ENCODE measurements around the gene ZIC5. TPM values are rescaled to one million over a fixed set of nuclear protein-coding genes. Genes with fewer than 3 reads are reported as not detected.

Gene ZIC5
- total RNA-seq, 2 donors from 2014 or later: not detected

GRCh38 chr13:99978799-99979452 is 7.4 kb upstream of the ZIC5 start:
- intact Hi-C loops (cut with DNase I): no loop called here
- TF ChIP-seq POLR2A (IDR thresholded peaks at IDR 0.05) (no peak), CTCF (IDR thresholded peaks at IDR 0.05) (no peak)
- Histone ChIP-seq H3K27ac (no peak overlapping the region), H3K36me3 (replicated peaks in 1 of 2; ENCODE audit: insufficient read depth in 1 of 2, low read depth in 2 of 2) (no peaks in the 10 kb centered on the region), H3K27me3 (peaks cover 7 to 66% of the 10 kb centered on the region in 2 donors), H3K4me3 (no peak overlapping the region), H3K9me3 (no peaks in the 10 kb centered on the region), H3K4me1 (peaks cover 28% of the 10 kb centered on the region)
- DNase-seq (no peak), ATAC-seq (no peak)
- WGBS, 2 donors: 7 to 11% methylated on average over 18 of the region's 18 CpGs

- ATAC-seq (no peak), DNase-seq (no peak)
- TF ChIP-seq CTCF (IDR thresholded peaks at IDR 0.05) (no peak), POLR2A (IDR thresholded peaks at IDR 0.05) (no peak)
- Histone ChIP-seq H3K27ac (no peak overlapping the region), H3K9me3 (no peaks in the 10 kb centered on the region), H3K36me3 (replicated peaks in 1 of 2; ENCODE audit: insufficient read depth in 1 of 2, low read depth in 2 of 2) (no peaks in the 10 kb centered on the region), H3K4me3 (no peak overlapping the region), H3K27me3 (peaks cover 7 to 66% of the 10 kb centered on the region in 2 donors), H3K4me1 (peaks cover 28% of the 10 kb centered on the region)
- intact Hi-C loops (cut with DNase I): no loop called here
- 16% methylated on average over 40 to 52 of the region's 52 CpGs for WGBS, 2 donors
Observed at GRCh38 chr13:99977912-99978798, 6.6 kb upstream of the ZIC5 start.

- Histone ChIP-seq H3K9me3 (no peaks in the 10 kb centered on the region), H3K4me1 (peaks cover 27% of the 10 kb centered on the region), H3K27me3 (peaks cover 7 to 66% of the 10 kb centered on the region in 2 donors), H3K27ac (no peak overlapping the region), H3K4me3 (no peak overlapping the region), H3K36me3 (replicated peaks in 1 of 2; ENCODE audit: insufficient read depth in 1 of 2, low read depth in 2 of 2) (no peaks in the 10 kb centered on the region)
- TF ChIP-seq CTCF (IDR thresholded peaks at IDR 0.05) (no peak), POLR2A (IDR thresholded peaks at IDR 0.05) (no peak)
- WGBS, 2 donors: 32 to 44% methylated on average over 7 of the region's 7 CpGs
- ATAC-seq (no peak), DNase-seq (no peak)
- intact Hi-C loops (cut with DNase I): no loop called here
Observed at GRCh38 chr13:99977334-99977911, 5.9 kb upstream of the ZIC5 start.

DNA sequence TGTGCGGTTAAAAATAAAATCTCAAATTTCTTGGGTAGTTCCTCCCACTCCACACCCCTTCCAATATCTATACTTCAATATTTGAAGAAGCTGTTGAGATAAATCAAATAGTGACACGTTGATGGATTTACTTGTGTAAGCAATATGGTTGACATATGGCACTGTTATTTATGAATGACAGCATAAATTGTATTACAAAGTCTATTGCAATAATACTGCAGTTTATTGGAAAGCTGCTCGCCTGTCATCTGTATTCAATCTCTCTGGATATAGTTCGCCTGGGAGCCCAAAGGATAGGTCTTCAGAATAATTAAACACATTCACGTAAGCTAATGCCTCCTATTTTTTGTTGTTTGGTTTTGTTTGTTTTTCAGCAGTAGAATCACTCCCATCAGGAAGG is 5.0 kb upstream of the ZIC5 start:
- TF ChIP-seq POLR2A (IDR thresholded peaks at IDR 0.05): no peak
- TF ChIP-seq CTCF (IDR thresholded peaks at IDR 0.05): no peak
- 61 to 68% methylated on average over 5 of the region's 5 CpGs for WGBS, 2 donors
- Histone ChIP-seq H3K27me3 (peaks cover 7 to 67% of the 10 kb centered on the region in 2 donors), H3K36me3 (replicated peaks in 1 of 2; ENCODE audit: insufficient read depth in 1 of 2, low read depth in 2 of 2) (no peaks in the 10 kb centered on the region), H3K9me3 (no peaks in the 10 kb centered on the region), H3K4me1 (peaks cover 23% of the 10 kb centered on the region), H3K27ac (no peak overlapping the region), H3K4me3 (no peak overlapping the region)
- intact Hi-C loops (cut with DNase I): no loop called here
- ATAC-seq: no peak
- no peak for DNase-seq

Data from body of pancreas (tissue), 4 donors.